SK-N-SH (cell line): ENCODE data around the gene FAM24A. TPM values are rescaled to one million over a fixed set of nuclear protein-coding genes. Genes with fewer than 3 reads are reported as not detected.

Experiments
- CTCF ChIA-PET: fragments of 300-600, 350-600 bp; formaldehyde crosslinking; extraction: SDS; loops from one replicate; lab custom pipeline; 2021; lab: Yijun Ruan, JAX
- POLR2A ChIA-PET: fragments of 350-600 bp; sonication (Branson Sonifier 250); formaldehyde crosslinking; extraction: SDS; loops from one replicate; lab custom pipeline; 2020; ENCODE audit warnings: antibody characterized with exemption, inconsistent platforms; lab: Yijun Ruan, JAX
- DNase-seq: peaks from one replicate; pipeline ENCODE4 v3.0.0; 2012
- H2AFZ ChIP-seq: fragments of 200-600 bp; sonication (generic); 2 replicates; pipeline ENCODE4 v1.8.1; 2016; ENCODE audit warnings: antibody characterized with exemption, mild to moderate bottlenecking, low read depth
- H3F3A ChIP-seq: fragments of 200-600 bp; sonication (generic); replicated peaks from 2 replicates; pipeline ENCODE3; 2016; ENCODE audit warnings: antibody characterized with exemption, mild to moderate bottlenecking; ENCODE audit not compliant: insufficient read depth
- H3K27ac ChIP-seq, 2 experiments: fragments of 200-500 bp in 1 of 2; fragments of 200-600 bp in 1 of 2; sonication (Bioruptor generic) in 1 of 2; sonication (generic), shearing (Covaris generic) in 1 of 2; 2 replicates each; pipeline versions ENCODE4 v1.5.1 to v1.6.1; 2014 to 2016; ENCODE audit warnings: low read depth in 2 of 2, inconsistent platforms in 1 of 2, low read length in 1 of 2, mild to moderate bottlenecking in 1 of 2, mixed read lengths in 1 of 2
- H3K27me3 ChIP-seq: fragments of 200-600 bp; sonication (generic), shearing (Covaris generic); 2 replicates; pipeline ENCODE4 v1.6.1; 2016; ENCODE audit warnings: mixed run types; ENCODE audit not compliant: insufficient read depth
- H3K36me3 ChIP-seq, 2 experiments: fragments of 200-500 bp in 1 of 2; fragments of 200-600 bp in 1 of 2; sonication (Bioruptor generic) in 1 of 2; sonication (generic) in 1 of 2; replicated peaks in 1 of 2; 2 replicates each; pipeline versions ENCODE3 to v1.5.1; 2014 to 2016; ENCODE audit warnings: low read length in 1 of 2, mild to moderate bottlenecking in 1 of 2; ENCODE audit not compliant: insufficient read depth in 2 of 2, control insufficient read depth in 1 of 2
- H3K4me1 ChIP-seq, 2 experiments: fragments of 200-500 bp in 1 of 2; fragments of 200-600 bp in 1 of 2; sonication (Bioruptor generic) in 1 of 2; sonication (generic), shearing (Covaris generic) in 1 of 2; 2 replicates each; pipeline versions ENCODE4 v1.5.1 to v1.6.1; 2014 to 2016; ENCODE audit warnings: low read depth in 1 of 2, low read length in 1 of 2, mixed run types in 1 of 2; ENCODE audit not compliant: insufficient read depth in 2 of 2, control insufficient read depth in 1 of 2
- H3K4me2 ChIP-seq: fragments of 200-600 bp; sonication (generic), shearing (Covaris generic); 2 replicates; pipeline ENCODE4 v1.6.1; 2017; ENCODE audit warnings: mixed run types
- H3K4me3 ChIP-seq, 2 experiments: fragments of 200-500 bp in 1 of 2; fragments of 200-600 bp in 1 of 2; sonication (Bioruptor generic) in 1 of 2; sonication (generic), shearing (Covaris generic) in 1 of 2; 2 replicates each; pipeline versions ENCODE4 v1.5.1 to v1.8.1; 2014 to 2016; ENCODE audit warnings: low read depth in 2 of 2, inconsistent platforms in 1 of 2, low read length in 1 of 2, mild to moderate bottlenecking in 1 of 2, mixed read lengths in 1 of 2, moderate library complexity in 1 of 2
- H3K79me2 ChIP-seq: fragments of 200-600 bp; sonication (generic); 2 replicates; pipeline ENCODE4 v1.8.1; 2017; ENCODE audit warnings: mild to moderate bottlenecking; ENCODE audit not compliant: insufficient read depth
- H3K9ac ChIP-seq: fragments of 200-600 bp; sonication (generic); 2 replicates; pipeline ENCODE4 v1.6.1; 2017; ENCODE audit warnings: mixed run types
- H3K9me2 ChIP-seq: fragments of 200-600 bp; sonication (generic); 2 replicates; pipeline ENCODE4 v1.6.1; 2017; ENCODE audit warnings: mixed run types
- H3K9me3 ChIP-seq: fragments of 200-600 bp; sonication (generic); 2 replicates; pipeline ENCODE4 v1.6.1; 2017; ENCODE audit warnings: mixed run types, mild to moderate bottlenecking, moderate library complexity
- H4K20me1 ChIP-seq: fragments of 200-600 bp; sonication (generic); 2 replicates; pipeline ENCODE4 v1.6.1; 2017; ENCODE audit warnings: mild to moderate bottlenecking, mixed run types; ENCODE audit not compliant: insufficient read depth
- CHD2 ChIP-seq: fragments of 150-350 bp; IDR thresholded peaks from 2 replicates; pipeline ENCODE4 v1.6.1; 2018; ENCODE audit warnings: low read length; ENCODE audit not compliant: partially characterized antibody
- ELF1 ChIP-seq: IDR thresholded peaks from 2 replicates; pipeline ENCODE4 v1.4.0; 2012
- FOSL2 ChIP-seq: IDR thresholded peaks from 2 replicates; pipeline ENCODE4 v1.4.0; 2012; ENCODE audit warnings: low read depth, mild to moderate bottlenecking, moderate library complexity, borderline replicate concordance
- GABPA ChIP-seq: IDR thresholded peaks from 2 replicates; pipeline ENCODE4 v1.4.0; 2012; ENCODE audit warnings: low read depth, mild to moderate bottlenecking
- JUND ChIP-seq: IDR thresholded peaks from 2 replicates; pipeline ENCODE4 v1.4.0; 2012
- MEF2A ChIP-seq: IDR thresholded peaks from 2 replicates; pipeline ENCODE4 v1.4.0; 2012; ENCODE audit warnings: low read depth, borderline replicate concordance
- NRF1 ChIP-seq: IDR thresholded peaks from 2 replicates; pipeline ENCODE4 v1.6.1; 2012; ENCODE audit warnings: low read depth, mild to moderate bottlenecking, low read length
- RAD21 ChIP-seq: IDR thresholded peaks from 2 replicates; pipeline ENCODE4 v1.6.1; 2012; ENCODE audit warnings: mild to moderate bottlenecking, low read length
- RCOR1 ChIP-seq: fragments of 150-350 bp; IDR thresholded peaks from 2 replicates; pipeline ENCODE4 v1.6.1; 2017; ENCODE audit warnings: antibody characterized with exemption, low read length
- RXRA ChIP-seq: IDR thresholded peaks from 2 replicates; pipeline ENCODE4 v1.4.0; 2012; ENCODE audit warnings: low read depth, mild to moderate bottlenecking, borderline replicate concordance
- SIN3A ChIP-seq: IDR thresholded peaks from 2 replicates; pipeline ENCODE4 v1.6.1; 2012; ENCODE audit warnings: low read depth, mild to moderate bottlenecking, low read length, moderate library complexity, borderline replicate concordance
- TCF12 ChIP-seq: IDR thresholded peaks from 2 replicates; pipeline ENCODE4 v1.4.0; 2012
- TEAD4 ChIP-seq: IDR thresholded peaks from 2 replicates; pipeline ENCODE4 v1.4.0; 2012; ENCODE audit warnings: mild to moderate bottlenecking, borderline replicate concordance; ENCODE audit not compliant: insufficient read depth
- WGBS: methylation state at CpG from one replicate; pipeline ENCODE4 v1.1.6; 2017; ENCODE audit warnings: low lambda C conversion rate; 5-methylcytosine and 5-hydroxymethylcytosine counted together
- polyA plus RNA-seq, 3 experiments: library from polyadenylated mRNA; depleted of rRNA; stranded (reverse); fragments of >200 nt; gene quantifications; 2 replicates each; pipeline ENCODE4 v1.2.3, GENCODE V29; 2012
- TF ChIP-seq, protein P1 (sequence below): IDR thresholded peaks from 2 replicates; pipeline ENCODE4; 2012
- TF ChIP-seq, protein P2 (sequence below): fragments of 200-600 bp; sonication (generic); IDR thresholded peaks from 2 replicates; pipeline ENCODE4 v1.6.1; 2017; ENCODE audit warnings: antibody characterized with exemption, mild to moderate bottlenecking, moderate library complexity
- TF ChIP-seq, protein P3 (sequence below): IDR thresholded peaks from 2 replicates; pipeline ENCODE4 v1.4.0; 2012; ENCODE audit warnings: low read depth, borderline replicate concordance
- TF ChIP-seq, protein P4 (sequence below): fragments of 150-350 bp; IDR thresholded peaks from 2 replicates; pipeline ENCODE4 v1.6.1; 2016; ENCODE audit warnings: mild to moderate bottlenecking, low read depth, low read length

FAM24A gene
- polyA plus RNA-seq, 1 of the 3 experiments (the other 2 are of a cell fraction): not detected

DNA sequence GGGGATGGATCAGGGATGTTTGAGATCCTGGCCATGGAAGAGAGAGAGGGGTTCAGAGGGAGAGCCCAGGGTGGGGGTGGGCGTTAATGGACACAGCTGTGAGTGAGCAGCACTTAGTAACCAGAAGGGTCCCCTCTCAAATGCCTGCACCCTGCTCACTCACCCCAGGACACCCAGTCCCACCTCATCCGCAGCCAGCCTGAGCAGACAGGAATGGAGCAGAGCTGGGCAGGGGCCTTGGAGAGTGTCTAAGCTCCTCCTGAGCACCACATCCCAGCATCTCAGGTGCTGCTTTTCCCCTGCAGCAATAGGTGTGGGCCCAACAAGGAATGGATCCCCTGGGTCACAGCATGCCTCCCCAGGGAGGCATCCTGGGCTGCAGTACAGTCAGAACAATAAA is 5.3 kb downstream of the FAM24A start:
- 51% methylated on average over 2 of the region's 2 CpGs for WGBS
- H3K9ac ChIP-seq: no peak overlapping the region
- no peaks in the 10 kb centered on the region for H3K36me3 ChIP-seq
- TF ChIP-seq, protein P1, sequence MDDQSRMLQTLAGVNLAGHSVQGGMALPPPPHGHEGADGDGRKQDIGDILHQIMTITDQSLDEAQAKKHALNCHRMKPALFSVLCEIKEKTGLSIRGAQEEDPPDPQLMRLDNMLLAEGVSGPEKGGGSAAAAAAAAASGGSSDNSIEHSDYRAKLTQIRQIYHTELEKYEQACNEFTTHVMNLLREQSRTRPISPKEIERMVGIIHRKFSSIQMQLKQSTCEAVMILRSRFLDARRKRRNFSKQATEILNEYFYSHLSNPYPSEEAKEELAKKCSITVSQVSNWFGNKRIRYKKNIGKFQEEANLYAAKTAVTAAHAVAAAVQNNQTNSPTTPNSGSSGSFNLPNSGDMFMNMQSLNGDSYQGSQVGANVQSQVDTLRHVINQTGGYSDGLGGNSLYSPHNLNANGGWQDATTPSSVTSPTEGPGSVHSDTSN: no peak
- no peak for TF ChIP-seq TEAD4
- no peak for TF ChIP-seq TCF12
- TF ChIP-seq RAD21: no peak
- TF ChIP-seq NRF1: no peak
- no peak for TF ChIP-seq RXRA
- TF ChIP-seq ELF1: no peak
- no peak for DNase-seq
- no peaks in the 10 kb centered on the region for H3K27me3 ChIP-seq
- no peak overlapping the region for H3K4me3 ChIP-seq
- no peak overlapping the region for H2AFZ ChIP-seq
- ChIA-PET POLR2A (no interaction called here), CTCF (interaction anchor here (0.6 kb wide), 1 partner anchor 127 kb away, joined by 3 read pairs; no protein-coding TSS in a partner anchor)
- H3K4me1 ChIP-seq: no peaks in the 10 kb centered on the region
- no peak overlapping the region for H3K4me2 ChIP-seq
- no peaks in the 10 kb centered on the region for H3F3A ChIP-seq
- H3K79me2 ChIP-seq: no peaks in the 10 kb centered on the region
- H4K20me1 ChIP-seq: no peaks in the 10 kb centered on the region
- H3K9me3 ChIP-seq: no peaks in the 10 kb centered on the region
- no peaks in the 10 kb centered on the region for H3K9me2 ChIP-seq
- no peak overlapping the region for H3K27ac ChIP-seq

DNA sequence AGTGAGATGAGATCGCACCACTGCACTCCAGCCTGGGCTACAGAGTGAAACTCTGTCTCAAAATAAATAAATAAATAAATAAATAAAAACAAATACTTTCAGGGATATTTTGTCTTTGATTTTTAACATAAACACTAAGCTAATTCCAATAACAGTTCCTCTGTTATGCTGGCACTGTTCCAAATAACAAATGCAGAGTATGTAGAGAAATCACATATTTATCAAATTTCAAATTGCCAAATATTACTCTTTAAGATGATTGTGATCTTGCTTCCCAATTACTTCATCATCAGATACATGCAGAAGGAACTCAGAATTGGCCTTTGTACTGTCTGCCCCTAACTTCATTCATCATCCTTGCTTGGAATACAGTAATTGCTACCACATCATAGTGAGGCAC is 19.7 kb downstream of the FAM24A start:
- H3K4me3 ChIP-seq: no peak overlapping the region
- WGBS: 95% methylated on average over 1 of the region's 1 CpG
- no peak overlapping the region for H2AFZ ChIP-seq
- no peak overlapping the region for H3K27ac ChIP-seq
- H3F3A ChIP-seq: no peaks in the 10 kb centered on the region
- no peak overlapping the region for H3K9ac ChIP-seq
- ChIA-PET POLR2A (no interaction called here), CTCF (no interaction called here)
- no peaks in the 10 kb centered on the region for H3K9me2 ChIP-seq
- no peak for DNase-seq
- H3K4me1 ChIP-seq: no peaks in the 10 kb centered on the region
- H3K4me2 ChIP-seq: no peak overlapping the region
- no peaks in the 10 kb centered on the region for H3K9me3 ChIP-seq
- no peaks in the 10 kb centered on the region for H4K20me1 ChIP-seq
- peaks cover 14% of the 10 kb centered on the region; the same call in 1 of the 2 replicates for H3K79me2 ChIP-seq
- H3K36me3 ChIP-seq: peaks cover 34 to 43% of the 10 kb centered on the region in 2 experiments
- TF ChIP-seq RCOR1: no peak
- no peak for TF ChIP-seq MEF2A
- TF ChIP-seq, protein P2, sequence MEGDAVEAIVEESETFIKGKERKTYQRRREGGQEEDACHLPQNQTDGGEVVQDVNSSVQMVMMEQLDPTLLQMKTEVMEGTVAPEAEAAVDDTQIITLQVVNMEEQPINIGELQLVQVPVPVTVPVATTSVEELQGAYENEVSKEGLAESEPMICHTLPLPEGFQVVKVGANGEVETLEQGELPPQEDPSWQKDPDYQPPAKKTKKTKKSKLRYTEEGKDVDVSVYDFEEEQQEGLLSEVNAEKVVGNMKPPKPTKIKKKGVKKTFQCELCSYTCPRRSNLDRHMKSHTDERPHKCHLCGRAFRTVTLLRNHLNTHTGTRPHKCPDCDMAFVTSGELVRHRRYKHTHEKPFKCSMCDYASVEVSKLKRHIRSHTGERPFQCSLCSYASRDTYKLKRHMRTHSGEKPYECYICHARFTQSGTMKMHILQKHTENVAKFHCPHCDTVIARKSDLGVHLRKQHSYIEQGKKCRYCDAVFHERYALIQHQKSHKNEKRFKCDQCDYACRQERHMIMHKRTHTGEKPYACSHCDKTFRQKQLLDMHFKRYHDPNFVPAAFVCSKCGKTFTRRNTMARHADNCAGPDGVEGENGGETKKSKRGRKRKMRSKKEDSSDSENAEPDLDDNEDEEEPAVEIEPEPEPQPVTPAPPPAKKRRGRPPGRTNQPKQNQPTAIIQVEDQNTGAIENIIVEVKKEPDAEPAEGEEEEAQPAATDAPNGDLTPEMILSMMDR: no peak
- no peak for TF ChIP-seq GABPA
- TF ChIP-seq, protein P1: no peak
- TF ChIP-seq, protein P3, sequence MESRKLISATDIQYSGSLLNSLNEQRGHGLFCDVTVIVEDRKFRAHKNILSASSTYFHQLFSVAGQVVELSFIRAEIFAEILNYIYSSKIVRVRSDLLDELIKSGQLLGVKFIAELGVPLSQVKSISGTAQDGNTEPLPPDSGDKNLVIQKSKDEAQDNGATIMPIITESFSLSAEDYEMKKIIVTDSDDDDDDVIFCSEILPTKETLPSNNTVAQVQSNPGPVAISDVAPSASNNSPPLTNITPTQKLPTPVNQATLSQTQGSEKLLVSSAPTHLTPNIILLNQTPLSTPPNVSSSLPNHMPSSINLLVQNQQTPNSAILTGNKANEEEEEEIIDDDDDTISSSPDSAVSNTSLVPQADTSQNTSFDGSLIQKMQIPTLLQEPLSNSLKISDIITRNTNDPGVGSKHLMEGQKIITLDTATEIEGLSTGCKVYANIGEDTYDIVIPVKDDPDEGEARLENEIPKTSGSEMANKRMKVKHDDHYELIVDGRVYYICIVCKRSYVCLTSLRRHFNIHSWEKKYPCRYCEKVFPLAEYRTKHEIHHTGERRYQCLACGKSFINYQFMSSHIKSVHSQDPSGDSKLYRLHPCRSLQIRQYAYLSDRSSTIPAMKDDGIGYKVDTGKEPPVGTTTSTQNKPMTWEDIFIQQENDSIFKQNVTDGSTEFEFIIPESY: no peak
- TF ChIP-seq SIN3A: no peak
- TF ChIP-seq JUND: no peak
- TF ChIP-seq TEAD4: no peak
- TF ChIP-seq, protein P4, sequence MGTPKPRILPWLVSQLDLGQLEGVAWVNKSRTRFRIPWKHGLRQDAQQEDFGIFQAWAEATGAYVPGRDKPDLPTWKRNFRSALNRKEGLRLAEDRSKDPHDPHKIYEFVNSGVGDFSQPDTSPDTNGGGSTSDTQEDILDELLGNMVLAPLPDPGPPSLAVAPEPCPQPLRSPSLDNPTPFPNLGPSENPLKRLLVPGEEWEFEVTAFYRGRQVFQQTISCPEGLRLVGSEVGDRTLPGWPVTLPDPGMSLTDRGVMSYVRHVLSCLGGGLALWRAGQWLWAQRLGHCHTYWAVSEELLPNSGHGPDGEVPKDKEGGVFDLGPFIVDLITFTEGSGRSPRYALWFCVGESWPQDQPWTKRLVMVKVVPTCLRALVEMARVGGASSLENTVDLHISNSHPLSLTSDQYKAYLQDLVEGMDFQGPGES: no peak
- TF ChIP-seq FOSL2: no peak
- TF ChIP-seq CHD2: no peak
- H3K27me3 ChIP-seq: no peaks in the 10 kb centered on the region
